ENCODE data around the gene SCO1. TPM values are rescaled to one million over a fixed set of nuclear protein-coding genes. Genes with fewer than 3 reads are reported as not detected.

Gene SCO1
- total and polyA plus RNA-seq, 10 of the 15 experiments (the other 5 are each of a cell fraction or from before 2014, with no cell fraction given) = 8.2 to 73.0 (median 37.1) TPM

DNA sequence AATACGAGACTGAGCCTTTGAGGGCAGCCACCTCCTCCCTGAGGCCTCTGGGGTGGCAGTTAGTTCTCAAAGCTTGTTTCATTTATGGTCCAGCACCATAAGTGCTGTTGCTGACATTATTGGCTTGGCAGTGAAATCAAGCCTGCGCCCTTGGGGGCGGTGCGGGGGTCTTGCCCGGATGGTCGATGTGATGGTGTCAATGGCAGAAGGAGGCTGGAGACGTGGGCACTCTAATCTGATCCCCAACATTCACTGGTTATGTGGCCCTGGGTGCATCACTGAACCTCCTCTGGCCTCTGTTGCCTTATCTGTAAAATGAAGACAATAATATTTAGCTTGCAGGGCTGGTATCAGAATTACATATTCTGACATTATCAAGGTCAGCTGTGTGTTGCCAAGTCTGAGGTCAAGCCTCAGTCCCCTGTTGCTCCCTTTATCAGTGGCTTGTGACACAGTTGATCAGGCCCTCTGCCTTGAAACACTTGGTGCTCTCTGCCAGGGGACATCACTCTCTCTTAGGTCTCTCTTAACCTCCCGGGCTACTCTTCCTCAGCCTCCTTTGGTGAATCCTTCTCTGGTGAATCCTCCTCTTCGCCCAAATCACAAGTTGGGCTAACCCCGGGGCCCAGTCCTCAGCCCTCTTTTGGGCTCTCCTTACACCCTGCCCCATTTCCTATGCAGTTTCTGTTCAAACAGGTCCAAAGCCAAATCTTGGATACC lies 44.2 kb upstream of the SCO1 start:
- ATAC-seq = no peak
- ChIA-PET RAD21 (ENCODE audit: unreplicated experiment) (no interaction called here), SMC1A (ENCODE audit: uncharacterized antibody, unreplicated experiment) (interaction anchor here (1.2 kb wide), 1 partner anchor 95 kb away, joined by 3 read pairs; no protein-coding TSS in a partner anchor), POLR2A (interaction anchor here (0.6 kb wide), 1 partner anchor 46 kb away, joined by 3 read pairs; no protein-coding TSS in a partner anchor), CTCF (interaction anchor here (0.6 kb wide), 2 partner anchors 15 to 377 kb away, joined by 3 to 4 read pairs; no protein-coding TSS in a partner anchor)
- BruUV-seq (replicated peaks) = no TSS peak
- H3K36me3 ChIP-seq (ENCODE audit: control insufficient read depth in 2 of 2, insufficient read depth in 2 of 2, low read length in 1 of 2) = no peaks in the 10 kb centered on the region
- no peak overlapping the region for H3K27ac ChIP-seq (ENCODE audit: control insufficient read depth, insufficient read depth)
- H4K20me1 ChIP-seq (ENCODE audit: control insufficient read depth, insufficient read depth) = no peaks in the 10 kb centered on the region
- no peak overlapping the region for H3K9ac ChIP-seq (ENCODE audit: control insufficient read depth, insufficient read depth, low read length)
- H3K4me1 ChIP-seq (ENCODE audit: control insufficient read depth, insufficient read depth, low read length) = no peaks in the 10 kb centered on the region
- TF ChIP-seq, protein P1, sequence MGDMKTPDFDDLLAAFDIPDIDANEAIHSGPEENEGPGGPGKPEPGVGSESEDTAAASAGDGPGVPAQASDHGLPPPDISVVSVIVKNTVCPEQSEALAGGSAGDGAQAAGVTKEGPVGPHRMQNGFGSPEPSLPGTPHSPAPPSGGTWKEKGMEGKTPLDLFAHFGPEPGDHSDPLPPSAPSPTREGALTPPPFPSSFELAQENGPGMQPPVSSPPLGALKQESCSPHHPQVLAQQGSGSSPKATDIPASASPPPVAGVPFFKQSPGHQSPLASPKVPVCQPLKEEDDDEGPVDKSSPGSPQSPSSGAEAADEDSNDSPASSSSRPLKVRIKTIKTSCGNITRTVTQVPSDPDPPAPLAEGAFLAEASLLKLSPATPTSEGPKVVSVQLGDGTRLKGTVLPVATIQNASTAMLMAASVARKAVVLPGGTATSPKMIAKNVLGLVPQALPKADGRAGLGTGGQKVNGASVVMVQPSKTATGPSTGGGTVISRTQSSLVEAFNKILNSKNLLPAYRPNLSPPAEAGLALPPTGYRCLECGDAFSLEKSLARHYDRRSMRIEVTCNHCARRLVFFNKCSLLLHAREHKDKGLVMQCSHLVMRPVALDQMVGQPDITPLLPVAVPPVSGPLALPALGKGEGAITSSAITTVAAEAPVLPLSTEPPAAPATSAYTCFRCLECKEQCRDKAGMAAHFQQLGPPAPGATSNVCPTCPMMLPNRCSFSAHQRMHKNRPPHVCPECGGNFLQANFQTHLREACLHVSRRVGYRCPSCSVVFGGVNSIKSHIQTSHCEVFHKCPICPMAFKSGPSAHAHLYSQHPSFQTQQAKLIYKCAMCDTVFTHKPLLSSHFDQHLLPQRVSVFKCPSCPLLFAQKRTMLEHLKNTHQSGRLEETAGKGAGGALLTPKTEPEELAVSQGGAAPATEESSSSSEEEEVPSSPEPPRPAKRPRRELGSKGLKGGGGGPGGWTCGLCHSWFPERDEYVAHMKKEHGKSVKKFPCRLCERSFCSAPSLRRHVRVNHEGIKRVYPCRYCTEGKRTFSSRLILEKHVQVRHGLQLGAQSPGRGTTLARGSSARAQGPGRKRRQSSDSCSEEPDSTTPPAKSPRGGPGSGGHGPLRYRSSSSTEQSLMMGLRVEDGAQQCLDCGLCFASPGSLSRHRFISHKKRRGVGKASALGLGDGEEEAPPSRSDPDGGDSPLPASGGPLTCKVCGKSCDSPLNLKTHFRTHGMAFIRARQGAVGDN (IDR thresholded peaks at IDR 0.05) = no peak
- 40% methylated on average over 10 of the region's 10 CpGs for WGBS (ENCODE audit: insufficient coverage, insufficient replicate concordance, low lambda C conversion rate, missing lambda C conversion rate)
- no peak for FAIRE-seq
- DNase-seq (ENCODE audit: low read depth, low spot score) = no peak
- intact Hi-C loops (cut with micrococcal nuclease; ENCODE audit: unreplicated experiment) (no loop called here), in situ Hi-C loops (cut with MboI) (no loop called here)
- H2AFZ ChIP-seq (ENCODE audit: control insufficient read depth, low read depth, low read length) = no peak overlapping the region
- no peaks in the 10 kb centered on the region for H3K79me2 ChIP-seq (ENCODE audit: control insufficient read depth, insufficient read depth, low read length)
- no peak overlapping the region for H3K4me3 ChIP-seq
- H3K27me3 ChIP-seq (replicated peaks in 1 of 2; ENCODE audit: control insufficient read depth in 2 of 2, insufficient read depth in 2 of 2, low read length in 1 of 2) = no peaks in the 10 kb centered on the region
- no peaks in the 10 kb centered on the region for H3K9me3 ChIP-seq (replicated peaks; ENCODE audit: control insufficient read depth, insufficient read depth, low read length)
- H3K4me2 ChIP-seq (ENCODE audit: control insufficient read depth, insufficient read depth) = no peak overlapping the region

Data from GM12878 (cell line).